OCI-LY7 (cell line): Measurements from ENCODE around the gene BDH1.

Experiments
- EZH2phosphoT487 ChIP-seq: fragments of 200-600 bp; sonication (generic); IDR thresholded peaks from 2 replicates; pipeline ENCODE4 v1.6.1; 2018; ENCODE audit warnings: low read depth, borderline replicate concordance, mild to moderate bottlenecking, mixed run types, antibody characterized with exemption, low read length, moderate library complexity, mixed read lengths
- TF ChIP-seq, protein P1 (sequence below): fragments of 200-600 bp; sonication (generic); conservative IDR thresholded peaks from 2 replicates; pipeline ENCODE4 v1.5.1; 2014; ENCODE audit warnings: mild to moderate bottlenecking, antibody characterized with exemption, low read length, moderate library complexity, mixed read lengths

DNA sequence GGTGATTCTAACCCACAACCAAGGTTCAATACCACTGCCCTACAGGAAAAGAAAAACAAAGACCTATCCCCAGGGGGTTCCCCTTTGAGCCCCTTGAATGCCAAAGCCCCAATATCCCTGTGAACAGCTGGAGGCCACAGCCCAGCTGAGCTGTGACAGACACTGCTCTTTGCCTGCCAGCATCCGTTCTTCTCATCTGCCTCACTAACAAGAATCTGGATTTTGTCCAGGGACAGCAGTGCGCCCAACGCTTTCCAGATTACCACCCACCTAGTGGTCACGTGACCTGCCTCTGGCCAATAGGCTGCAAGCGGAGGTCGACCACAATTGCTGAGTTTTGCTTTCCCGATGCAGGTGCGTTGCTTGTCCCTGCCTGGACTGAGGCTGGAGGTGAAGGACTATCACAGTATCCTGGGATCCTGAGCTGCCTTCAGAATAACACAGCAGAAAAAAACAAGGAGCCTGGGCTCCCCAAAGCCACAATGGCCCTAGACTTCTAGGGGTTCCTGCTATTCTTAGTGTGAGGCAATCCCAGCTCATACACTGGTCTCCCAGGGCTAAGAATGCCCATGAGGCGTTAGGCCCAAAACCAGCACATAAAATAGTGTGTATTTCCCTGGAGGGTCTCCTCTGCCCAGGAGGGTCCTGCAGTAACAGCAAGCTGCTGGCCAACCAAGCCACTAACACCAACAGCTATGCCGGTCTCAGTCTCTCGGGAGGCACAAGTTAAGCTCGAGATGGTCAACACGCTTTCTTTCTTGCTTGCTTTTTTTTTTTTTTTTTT lies 13.8 kb downstream of the BDH1 start:
- TF ChIP-seq, protein P1, sequence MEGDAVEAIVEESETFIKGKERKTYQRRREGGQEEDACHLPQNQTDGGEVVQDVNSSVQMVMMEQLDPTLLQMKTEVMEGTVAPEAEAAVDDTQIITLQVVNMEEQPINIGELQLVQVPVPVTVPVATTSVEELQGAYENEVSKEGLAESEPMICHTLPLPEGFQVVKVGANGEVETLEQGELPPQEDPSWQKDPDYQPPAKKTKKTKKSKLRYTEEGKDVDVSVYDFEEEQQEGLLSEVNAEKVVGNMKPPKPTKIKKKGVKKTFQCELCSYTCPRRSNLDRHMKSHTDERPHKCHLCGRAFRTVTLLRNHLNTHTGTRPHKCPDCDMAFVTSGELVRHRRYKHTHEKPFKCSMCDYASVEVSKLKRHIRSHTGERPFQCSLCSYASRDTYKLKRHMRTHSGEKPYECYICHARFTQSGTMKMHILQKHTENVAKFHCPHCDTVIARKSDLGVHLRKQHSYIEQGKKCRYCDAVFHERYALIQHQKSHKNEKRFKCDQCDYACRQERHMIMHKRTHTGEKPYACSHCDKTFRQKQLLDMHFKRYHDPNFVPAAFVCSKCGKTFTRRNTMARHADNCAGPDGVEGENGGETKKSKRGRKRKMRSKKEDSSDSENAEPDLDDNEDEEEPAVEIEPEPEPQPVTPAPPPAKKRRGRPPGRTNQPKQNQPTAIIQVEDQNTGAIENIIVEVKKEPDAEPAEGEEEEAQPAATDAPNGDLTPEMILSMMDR = no peak
- TF ChIP-seq EZH2phosphoT487 = no peak
